ENCODE data around the gene LILRB4.

The LILRB4 gene

GRCh38 chr19:54682306-54682856 is 19.6 kb downstream of the LILRB4 start:
- TF ChIP-seq, protein P1, sequence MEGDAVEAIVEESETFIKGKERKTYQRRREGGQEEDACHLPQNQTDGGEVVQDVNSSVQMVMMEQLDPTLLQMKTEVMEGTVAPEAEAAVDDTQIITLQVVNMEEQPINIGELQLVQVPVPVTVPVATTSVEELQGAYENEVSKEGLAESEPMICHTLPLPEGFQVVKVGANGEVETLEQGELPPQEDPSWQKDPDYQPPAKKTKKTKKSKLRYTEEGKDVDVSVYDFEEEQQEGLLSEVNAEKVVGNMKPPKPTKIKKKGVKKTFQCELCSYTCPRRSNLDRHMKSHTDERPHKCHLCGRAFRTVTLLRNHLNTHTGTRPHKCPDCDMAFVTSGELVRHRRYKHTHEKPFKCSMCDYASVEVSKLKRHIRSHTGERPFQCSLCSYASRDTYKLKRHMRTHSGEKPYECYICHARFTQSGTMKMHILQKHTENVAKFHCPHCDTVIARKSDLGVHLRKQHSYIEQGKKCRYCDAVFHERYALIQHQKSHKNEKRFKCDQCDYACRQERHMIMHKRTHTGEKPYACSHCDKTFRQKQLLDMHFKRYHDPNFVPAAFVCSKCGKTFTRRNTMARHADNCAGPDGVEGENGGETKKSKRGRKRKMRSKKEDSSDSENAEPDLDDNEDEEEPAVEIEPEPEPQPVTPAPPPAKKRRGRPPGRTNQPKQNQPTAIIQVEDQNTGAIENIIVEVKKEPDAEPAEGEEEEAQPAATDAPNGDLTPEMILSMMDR (IDR thresholded peaks at IDR 0.05; ENCODE audit: low read depth, low read length): no peak
- no peak for TF ChIP-seq POLR2A (IDR thresholded peaks at IDR 0.05; ENCODE audit: extremely low read depth, insufficient read length)
- no peak for TF ChIP-seq MYC (IDR thresholded peaks at IDR 0.05; ENCODE audit: low read depth, low read length)
- TF ChIP-seq, protein P2, sequence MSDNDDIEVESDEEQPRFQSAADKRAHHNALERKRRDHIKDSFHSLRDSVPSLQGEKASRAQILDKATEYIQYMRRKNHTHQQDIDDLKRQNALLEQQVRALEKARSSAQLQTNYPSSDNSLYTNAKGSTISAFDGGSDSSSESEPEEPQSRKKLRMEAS (IDR thresholded peaks at IDR 0.05; ENCODE audit: low read depth, low read length): no peak
- H3K4me3 ChIP-seq (ENCODE audit: low read depth, low read length): no peak overlapping the region
- DNase-seq (ENCODE audit: low read depth): no peak

- DNase-seq (ENCODE audit: low read depth): peak; percentile 72
- TF ChIP-seq, protein P1 (IDR thresholded peaks at IDR 0.05; ENCODE audit: low read depth, low read length): no peak
- TF ChIP-seq, protein P2 (IDR thresholded peaks at IDR 0.05; ENCODE audit: low read depth, low read length): no peak
- TF ChIP-seq MYC (IDR thresholded peaks at IDR 0.05; ENCODE audit: low read depth, low read length) (no peak), POLR2A (IDR thresholded peaks at IDR 0.05; ENCODE audit: extremely low read depth, insufficient read length) (no peak)
- no peak overlapping the region for H3K4me3 ChIP-seq (ENCODE audit: low read depth, low read length)
Measured at GRCh38 chr19:54684527-54684926, 21.7 kb downstream of the LILRB4 start.

DNA sequence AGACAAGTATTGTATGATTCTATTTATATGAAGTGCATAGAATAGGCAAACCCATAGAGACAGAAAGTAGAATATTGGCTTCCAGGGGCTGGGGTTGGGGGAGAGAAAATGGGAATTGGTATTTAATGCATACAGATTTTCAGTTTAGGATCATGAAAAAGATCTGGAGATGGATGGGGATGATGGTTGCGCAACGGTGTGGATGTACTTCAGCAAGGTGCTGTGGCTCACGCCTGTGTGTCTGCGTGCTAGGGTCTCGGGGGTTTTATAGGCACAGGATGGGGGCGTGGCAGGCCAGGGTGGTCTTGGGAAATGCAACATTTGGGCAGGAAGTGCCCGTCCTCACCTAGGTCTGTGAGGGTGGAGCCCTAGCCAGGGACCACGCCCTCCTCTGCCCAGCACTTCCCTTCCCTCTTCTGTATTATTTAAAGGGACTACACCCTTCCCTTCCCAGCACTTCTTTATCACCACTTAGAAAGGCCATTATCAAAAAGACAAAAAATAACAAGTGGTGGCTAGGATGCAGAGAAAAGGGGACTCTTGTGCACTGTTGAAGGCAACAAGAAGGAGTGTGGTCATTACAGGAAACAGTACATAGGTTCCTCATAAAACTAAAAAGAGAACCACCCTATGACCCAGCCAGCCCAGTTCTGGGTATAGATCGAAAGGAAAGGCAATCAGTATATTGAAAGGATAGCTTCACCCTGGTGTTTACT is 29.0 kb downstream of the LILRB4 start:
- TF ChIP-seq, protein P2 (IDR thresholded peaks at IDR 0.05; ENCODE audit: low read depth, low read length): no peak
- TF ChIP-seq MYC (IDR thresholded peaks at IDR 0.05; ENCODE audit: low read depth, low read length): no peak
- TF ChIP-seq POLR2A (IDR thresholded peaks at IDR 0.05; ENCODE audit: extremely low read depth, insufficient read length): no peak
- TF ChIP-seq, protein P1 (IDR thresholded peaks at IDR 0.05; ENCODE audit: low read depth, low read length): no peak
- H3K4me3 ChIP-seq (ENCODE audit: low read depth, low read length): no peak overlapping the region
- DNase-seq (ENCODE audit: low read depth): no peak

- no peak overlapping the region for H3K4me3 ChIP-seq (ENCODE audit: low read depth, low read length)
- no peak for TF ChIP-seq MYC (IDR thresholded peaks at IDR 0.05; ENCODE audit: low read depth, low read length)
- TF ChIP-seq POLR2A (IDR thresholded peaks at IDR 0.05; ENCODE audit: extremely low read depth, insufficient read length): no peak
- TF ChIP-seq, protein P1 (IDR thresholded peaks at IDR 0.05; ENCODE audit: low read depth, low read length): no peak
- TF ChIP-seq, protein P2 (IDR thresholded peaks at IDR 0.05; ENCODE audit: low read depth, low read length): no peak
- no peak for DNase-seq (ENCODE audit: low read depth)
Measured at GRCh38 chr19:54692298-54692615, 29.5 kb downstream of the LILRB4 start.

GRCh38 chr19:54694648-54695047 is 31.9 kb downstream of the LILRB4 start:
- peak; percentile 6 for DNase-seq (ENCODE audit: low read depth)
- TF ChIP-seq, protein P2 (IDR thresholded peaks at IDR 0.05; ENCODE audit: low read depth, low read length): no peak
- TF ChIP-seq, protein P1 (IDR thresholded peaks at IDR 0.05; ENCODE audit: low read depth, low read length): no peak
- TF ChIP-seq MYC (IDR thresholded peaks at IDR 0.05; ENCODE audit: low read depth, low read length) (no peak), POLR2A (IDR thresholded peaks at IDR 0.05; ENCODE audit: extremely low read depth, insufficient read length) (no peak)
- H3K4me3 ChIP-seq (ENCODE audit: low read depth, low read length): no peak overlapping the region
